ENCODE measurements around the gene PVR. TPM values are rescaled to one million over a fixed set of nuclear protein-coding genes. Genes with fewer than 3 reads are reported as not detected.

The PVR gene
- total RNA-seq, 4 donors from 2014 or later = 26.2 to 49.0 (median 33.3) TPM

GRCh38 chr19:44598880-44599279, 44.8 kb upstream of the PVR start:
- intact Hi-C loops (cut with DNase I; ENCODE audit: low total_unique reads) (no loop called here), in situ Hi-C loops (cut with MboI; ENCODE audit: low pct_ligation_motif_present in 1 of 4, low pct_unique_long_range_greater_than_20kb in 1 of 4, low sequenced_read_pairs in 3 of 4) (loop anchor here in 1 of 4 donors (25.0 kb wide), 1 partner anchor 188 kb away; the partner anchor contains the start of gene CBLC)
- WGBS, 2 donors (ENCODE audit: low coverage in 1 of 2) = 30 to 60% methylated on average over 2 to 3 of the region's 3 CpGs
- Histone ChIP-seq H3K36me3 (no peaks in the 10 kb centered on the region), H3K27ac (peak overlapping the region; percentile 48 to 68 (median 64)), H3K4me3 (no peak overlapping the region), H3K9me3 (no peaks in the 10 kb centered on the region), H3K27me3 (no peaks in the 10 kb centered on the region), H3K4me1 (peaks cover 0 to 45% (median 16%) of the 10 kb centered on the region in 4 donors)
- peak; percentile 85 for DNase-seq
- TF ChIP-seq, protein P1, sequence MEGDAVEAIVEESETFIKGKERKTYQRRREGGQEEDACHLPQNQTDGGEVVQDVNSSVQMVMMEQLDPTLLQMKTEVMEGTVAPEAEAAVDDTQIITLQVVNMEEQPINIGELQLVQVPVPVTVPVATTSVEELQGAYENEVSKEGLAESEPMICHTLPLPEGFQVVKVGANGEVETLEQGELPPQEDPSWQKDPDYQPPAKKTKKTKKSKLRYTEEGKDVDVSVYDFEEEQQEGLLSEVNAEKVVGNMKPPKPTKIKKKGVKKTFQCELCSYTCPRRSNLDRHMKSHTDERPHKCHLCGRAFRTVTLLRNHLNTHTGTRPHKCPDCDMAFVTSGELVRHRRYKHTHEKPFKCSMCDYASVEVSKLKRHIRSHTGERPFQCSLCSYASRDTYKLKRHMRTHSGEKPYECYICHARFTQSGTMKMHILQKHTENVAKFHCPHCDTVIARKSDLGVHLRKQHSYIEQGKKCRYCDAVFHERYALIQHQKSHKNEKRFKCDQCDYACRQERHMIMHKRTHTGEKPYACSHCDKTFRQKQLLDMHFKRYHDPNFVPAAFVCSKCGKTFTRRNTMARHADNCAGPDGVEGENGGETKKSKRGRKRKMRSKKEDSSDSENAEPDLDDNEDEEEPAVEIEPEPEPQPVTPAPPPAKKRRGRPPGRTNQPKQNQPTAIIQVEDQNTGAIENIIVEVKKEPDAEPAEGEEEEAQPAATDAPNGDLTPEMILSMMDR (IDR thresholded peaks at IDR 0.05) = peak in 1 of 5 experiments; percentile 37
- TF ChIP-seq POLR2A (IDR thresholded peaks at IDR 0.05) (no peak), EP300 (IDR thresholded peaks at IDR 0.05; ENCODE audit: low read depth) (no peak), POLR2AphosphoS5 (IDR thresholded peaks at IDR 0.05) (peak in 2 of 3 donors; percentile 40 to 53)

DNA sequence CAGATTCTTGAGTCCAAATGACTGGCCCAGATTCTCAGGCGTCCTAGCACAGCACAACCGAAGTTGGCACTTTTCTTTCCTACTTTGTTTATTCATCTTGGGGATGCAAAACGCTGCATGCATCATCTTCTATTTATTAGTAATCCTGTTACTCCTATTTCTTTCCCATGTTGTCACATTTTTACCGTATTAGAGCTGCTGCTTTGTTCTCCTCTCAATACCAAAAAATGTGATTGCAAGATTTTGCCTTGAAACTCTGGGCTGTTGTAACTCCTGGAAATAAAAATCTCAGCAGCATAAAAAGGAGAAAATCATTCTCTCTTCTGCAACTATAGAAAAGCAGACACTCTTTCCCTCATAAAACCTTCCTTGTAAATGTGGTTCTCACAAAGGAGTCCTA, 43.2 kb upstream of the PVR start:
- TF ChIP-seq POLR2AphosphoS5 (IDR thresholded peaks at IDR 0.05) = no peak
- TF ChIP-seq, protein P1 (IDR thresholded peaks at IDR 0.05) = no peak
- no peak for TF ChIP-seq EP300 (IDR thresholded peaks at IDR 0.05; ENCODE audit: low read depth)
- no peak for TF ChIP-seq POLR2A (IDR thresholded peaks at IDR 0.05)
- DNase-seq = no peak
- no peak overlapping the region for H3K4me3 ChIP-seq
- no peak overlapping the region for H3K27ac ChIP-seq
- no peaks in the 10 kb centered on the region for H3K9me3 ChIP-seq
- 55 to 78% methylated on average over 3 to 4 of the region's 4 CpGs for WGBS, 2 donors (ENCODE audit: low coverage in 1 of 2)
- in situ Hi-C loops (cut with MboI; ENCODE audit: low pct_ligation_motif_present in 1 of 4, low pct_unique_long_range_greater_than_20kb in 1 of 4, low sequenced_read_pairs in 3 of 4) = no loop called here
- intact Hi-C loops (cut with DNase I; ENCODE audit: low total_unique reads) = loop anchor here (5.0 kb wide), 1 partner anchor 863 kb away; no protein-coding TSS in a partner anchor
- peaks cover 0 to 45% (median 16%) of the 10 kb centered on the region in 4 donors for H3K4me1 ChIP-seq
- H3K27me3 ChIP-seq = no peaks in the 10 kb centered on the region
- no peaks in the 10 kb centered on the region for H3K36me3 ChIP-seq

DNA sequence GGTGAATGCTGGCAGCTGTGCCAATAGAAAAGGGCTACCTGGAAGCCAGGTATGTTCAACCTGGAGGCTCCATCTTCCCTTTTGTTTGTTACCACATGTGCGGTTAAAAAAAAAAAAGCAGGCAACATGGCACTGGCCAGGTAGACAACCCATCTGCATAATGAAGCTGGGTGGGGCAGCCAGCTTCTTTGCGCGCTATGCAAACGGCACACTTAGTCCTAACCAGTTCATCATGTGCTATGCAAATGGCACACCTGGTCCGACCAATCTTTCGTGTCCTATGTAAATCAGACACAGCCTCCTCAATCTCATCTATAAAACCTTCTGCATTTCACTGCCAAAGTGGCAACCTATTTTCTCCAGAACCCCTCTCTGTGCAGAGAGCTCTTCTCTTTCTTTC, 41.6 kb upstream of the PVR start:
- TF ChIP-seq, protein P1 (IDR thresholded peaks at IDR 0.05) = no peak
- peak in 1 of 3 donors; percentile 43 for TF ChIP-seq POLR2AphosphoS5 (IDR thresholded peaks at IDR 0.05)
- no peaks in the 10 kb centered on the region for H3K36me3 ChIP-seq
- H3K27me3 ChIP-seq = no peaks in the 10 kb centered on the region
- H3K27ac ChIP-seq = peak overlapping the region; percentile 26 to 66 (median 50)
- 46 to 66% methylated on average over 6 of the region's 6 CpGs for WGBS, 2 donors (ENCODE audit: low coverage in 1 of 2)
- DNase-seq = peak; percentile 67
- in situ Hi-C loops (cut with MboI; ENCODE audit: low pct_ligation_motif_present in 1 of 4, low pct_unique_long_range_greater_than_20kb in 1 of 4, low sequenced_read_pairs in 3 of 4) (no loop called here), intact Hi-C loops (cut with DNase I; ENCODE audit: low total_unique reads) (loop anchor here (5.0 kb wide), 1 partner anchor 865 kb away; no protein-coding TSS in a partner anchor)
- peaks cover 0 to 40% (median 13%) of the 10 kb centered on the region in 4 donors for H3K4me1 ChIP-seq
- H3K9me3 ChIP-seq = no peaks in the 10 kb centered on the region
- H3K4me3 ChIP-seq = no peak overlapping the region

DNA sequence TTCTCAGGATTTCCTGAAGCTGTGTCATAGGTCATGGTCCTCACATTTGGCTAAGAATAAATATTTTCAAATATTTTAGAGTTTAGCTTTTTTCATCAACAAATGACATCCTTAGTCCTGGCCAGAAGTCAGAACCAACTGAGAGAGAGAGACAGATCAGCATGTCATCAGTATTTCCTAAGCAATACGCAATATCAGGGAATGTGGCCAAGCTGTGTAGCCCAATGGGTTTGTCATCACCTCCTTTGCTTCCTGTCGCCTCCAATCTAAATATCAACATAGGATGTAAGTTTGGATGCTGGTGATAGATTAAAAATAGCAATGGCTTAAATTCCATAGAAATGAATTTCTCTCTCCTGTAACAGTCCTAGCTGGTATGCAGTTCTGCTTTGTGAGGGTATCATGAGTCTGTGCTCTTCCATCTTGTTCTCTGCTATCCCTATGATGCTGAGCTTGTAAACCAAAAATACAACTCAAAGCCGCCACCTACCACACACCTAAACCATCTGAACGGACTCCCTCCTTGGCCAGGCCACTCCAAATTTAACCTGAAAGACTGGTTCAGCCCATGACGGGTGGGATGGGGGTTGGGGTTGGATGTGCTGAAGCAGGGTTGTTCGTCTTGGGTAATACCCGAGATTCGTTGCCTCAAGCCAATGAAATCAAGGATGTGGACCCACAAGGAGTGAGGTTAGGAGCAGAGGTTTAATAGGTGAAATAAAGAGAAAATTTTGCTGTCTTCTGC, 40.3 kb upstream of the PVR start:
- H3K36me3 ChIP-seq = no peaks in the 10 kb centered on the region
- H3K27ac ChIP-seq = no peak overlapping the region
- intact Hi-C loops (cut with DNase I; ENCODE audit: low total_unique reads) (loop anchor here (5.0 kb wide), 1 partner anchor 866 kb away; no protein-coding TSS in a partner anchor), in situ Hi-C loops (cut with MboI; ENCODE audit: low pct_ligation_motif_present in 1 of 4, low pct_unique_long_range_greater_than_20kb in 1 of 4, low sequenced_read_pairs in 3 of 4) (no loop called here)
- no peak for DNase-seq
- H3K4me3 ChIP-seq = no peak overlapping the region
- WGBS, 2 donors (ENCODE audit: low coverage in 1 of 2) = 73 to 80% methylated on average over 6 to 8 of the region's 8 CpGs
- H3K9me3 ChIP-seq = no peaks in the 10 kb centered on the region
- TF ChIP-seq POLR2A (IDR thresholded peaks at IDR 0.05) (no peak), POLR2AphosphoS5 (IDR thresholded peaks at IDR 0.05) (no peak), EP300 (IDR thresholded peaks at IDR 0.05; ENCODE audit: low read depth) (no peak)
- TF ChIP-seq, protein P1 (IDR thresholded peaks at IDR 0.05) = no peak
- H3K27me3 ChIP-seq = no peaks in the 10 kb centered on the region
- peaks cover 0 to 40% (median 12%) of the 10 kb centered on the region in 4 donors for H3K4me1 ChIP-seq
